Left lung (tissue), 10 donors: Measurements from ENCODE around the gene RPS21. TPM values are rescaled to one million over a fixed set of nuclear protein-coding genes. Genes with fewer than 3 reads are reported as not detected.

ENCODE experiments used
- ATAC-seq: fragments of 200-7000 bp; cut with Tn5 transposase; one replicate; pipeline ENCODE4 v1.9.1; 2020; ENCODE audit warnings: moderate library complexity
- DNase-seq, 4 donors: peaks; one replicate each; pipeline ENCODE4 v3.0.0-alpha.2; 2013 to 2020
- H3K27ac ChIP-seq, 2 donors: fragments of 200-600 bp; sonication (generic) in 1 of 2; one replicate each; pipeline versions ENCODE4 v1.5.0 to v1.8.0; 2020 to 2021
- H3K27me3 ChIP-seq, 2 donors: fragments of 200-600 bp; sonication (generic) in 1 of 2; one replicate each; pipeline versions ENCODE4 v1.5.0 to v1.8.0; 2020 to 2021
- H3K36me3 ChIP-seq, 2 donors: fragments of 200-600 bp; sonication (generic) in 1 of 2; one replicate each; pipeline versions ENCODE4 v1.5.0 to v1.8.0; 2020 to 2021
- H3K4me1 ChIP-seq, 2 donors: fragments of 200-600 bp; one replicate each; pipeline ENCODE4 v1.8.0; 2021
- H3K4me3 ChIP-seq, 2 donors: fragments of 200-600 bp; sonication (generic) in 1 of 2; one replicate each; pipeline versions ENCODE4 v1.5.0 to v1.8.0; 2020 to 2021; ENCODE audit warnings: mild to moderate bottlenecking in 1 of 2
- H3K9me3 ChIP-seq, 2 donors: fragments of 200-600 bp; sonication (generic) in 1 of 2; one replicate each; pipeline versions ENCODE4 v1.5.0 to v1.8.0; 2020 to 2021
- CTCF ChIP-seq, 2 donors: fragments of 200-600 bp; sonication (generic) in 1 of 2; IDR thresholded peaks; one replicate each; pipeline versions ENCODE4 v1.5.0 to v1.8.0; 2021; ENCODE audit warnings: antibody characterized with exemption in 2 of 2
- intact Hi-C, 2 donors: fragments of 100-400 bp; cut with DNase I; formaldehyde crosslinking; loops; one replicate each; pipeline versions ENCODE4 v1.11.2 to v1.14.2; 2022
- polyA plus RNA-seq, 6 donors: library from polyadenylated mRNA; unstranded; fragments of 120-200 nt; gene quantifications; one replicate each; pipeline ENCODE4 v1.2.1, GENCODE V29; 2013; ENCODE audit not compliant: insufficient read length in 6 of 6
- total RNA-seq, 2 donors: library from RNA; stranded (reverse); fragmentation: NEBNext Ultra II Directional; extraction: Animal tissue kit (Norgen Biotek cat#: 25700); gene quantifications; one replicate each; pipeline ENCODE4 v1.2.1, GENCODE V29; 2021
- donor health status: DM: no; HTN: yes; CAD: no.
- donor health status: DM: no; HTN: no; CAD: no.

Gene RPS21
- total and polyA plus RNA-seq, 8 donors, result 928 to 1,176 (median 1,013) TPM

DNA sequence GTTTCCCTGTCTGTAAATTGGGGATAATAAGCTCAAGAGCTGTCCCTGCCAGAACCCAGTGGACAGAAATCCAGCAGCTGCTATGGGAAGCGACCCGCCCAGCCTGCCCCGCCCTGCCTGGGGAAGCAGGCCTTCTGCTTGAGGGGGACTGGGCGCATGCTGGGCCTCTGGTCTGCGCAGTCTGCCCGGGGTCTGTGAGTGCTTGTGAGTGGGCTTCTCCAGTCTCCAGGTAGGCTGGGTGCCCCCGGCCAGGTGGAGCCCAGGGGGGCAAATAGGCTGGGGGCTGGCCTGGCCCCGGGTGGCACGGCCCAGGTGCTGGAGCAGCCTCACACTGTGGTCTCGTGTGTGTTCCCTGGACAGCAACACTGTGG is 41.1 kb downstream of the RPS21 start:
- Histone ChIP-seq H3K36me3 (no peaks in the 10 kb centered on the region), H3K27ac (peak overlapping the region; percentile 13 to 26), H3K9me3 (no peaks in the 10 kb centered on the region), H3K27me3 (peaks cover 0 to 50% of the 10 kb centered on the region in 2 donors), H3K4me3 (no peak overlapping the region), H3K4me1 (peaks cover 6 to 8% of the 10 kb centered on the region in 2 donors)
- ATAC-seq (peak; percentile 14), DNase-seq (no peak)
- no peak for TF ChIP-seq CTCF (IDR thresholded peaks at IDR 0.05)
- intact Hi-C loops, result no loop called here

GRCh38 chr20:62428396-62429295 is 41.7 kb downstream of the RPS21 start:
- Histone ChIP-seq H3K4me1 (peaks cover 6 to 8% of the 10 kb centered on the region in 2 donors), H3K27ac (no peak overlapping the region), H3K27me3 (peaks cover 0 to 49% of the 10 kb centered on the region in 2 donors), H3K4me3 (no peak overlapping the region), H3K36me3 (no peaks in the 10 kb centered on the region), H3K9me3 (no peaks in the 10 kb centered on the region)
- intact Hi-C loops, result no loop called here
- ATAC-seq (no peak), DNase-seq (no peak)
- no peak for TF ChIP-seq CTCF (IDR thresholded peaks at IDR 0.05)

DNA sequence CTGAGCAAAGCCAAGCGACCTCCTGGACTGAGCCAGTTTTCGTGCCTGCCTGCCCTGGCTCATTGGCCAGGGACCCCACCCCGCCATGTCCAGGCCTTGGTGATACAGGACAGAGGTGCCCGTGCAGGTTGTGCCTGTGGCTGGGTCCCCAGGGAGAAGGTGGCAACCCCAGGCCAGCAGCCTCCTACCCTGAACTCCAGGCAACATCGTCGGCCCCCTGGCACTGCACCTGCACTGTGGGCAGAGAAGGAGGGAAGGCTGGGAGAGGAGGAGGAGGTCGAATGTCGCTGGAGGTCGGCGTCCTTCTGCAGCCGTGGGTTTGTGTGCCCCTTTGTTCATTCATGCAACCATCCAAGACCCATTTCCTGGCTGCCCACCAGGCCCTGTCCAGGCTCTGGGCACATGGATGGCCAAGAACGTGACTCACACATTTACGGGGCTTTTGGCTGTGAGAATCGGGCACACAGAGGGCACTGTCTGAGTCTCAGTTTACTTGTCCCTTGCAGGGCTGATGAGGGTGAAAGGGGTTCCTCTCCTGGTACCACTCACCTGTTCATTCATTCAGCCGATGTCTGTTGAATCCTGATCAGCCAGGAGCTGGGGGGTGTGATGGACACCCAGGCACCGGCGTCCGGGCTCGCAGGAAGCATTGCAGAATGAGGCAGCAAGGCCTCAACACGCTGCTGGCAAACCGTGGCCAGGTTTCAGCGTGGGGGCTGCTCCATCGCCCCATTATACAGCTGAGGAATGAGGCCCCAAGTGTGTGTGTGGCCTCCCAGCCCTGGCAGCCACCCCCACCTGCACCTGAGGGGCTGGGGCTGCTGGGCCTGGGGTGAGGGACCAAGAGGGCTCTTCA is 42.8 kb downstream of the RPS21 start:
- Histone ChIP-seq H3K36me3 (no peaks in the 10 kb centered on the region), H3K9me3 (no peaks in the 10 kb centered on the region), H3K27me3 (peaks cover 0 to 48% of the 10 kb centered on the region in 2 donors), H3K4me3 (no peak overlapping the region), H3K4me1 (peaks cover 6 to 8% of the 10 kb centered on the region in 2 donors), H3K27ac (no peak overlapping the region)
- ATAC-seq (no peak), DNase-seq (no peak)
- intact Hi-C loops, result no loop called here
- TF ChIP-seq CTCF (IDR thresholded peaks at IDR 0.05), result no peak

- Histone ChIP-seq H3K4me3 (no peak overlapping the region), H3K4me1 (peaks cover 6 to 8% of the 10 kb centered on the region in 2 donors), H3K9me3 (no peaks in the 10 kb centered on the region), H3K27ac (no peak overlapping the region), H3K27me3 (peaks cover 0 to 51% of the 10 kb centered on the region in 2 donors), H3K36me3 (no peaks in the 10 kb centered on the region)
- TF ChIP-seq CTCF (IDR thresholded peaks at IDR 0.05), result no peak
- intact Hi-C loops, result no loop called here
- ATAC-seq (no peak), DNase-seq (no peak)
These were observed 43.5 kb downstream of the RPS21 start for GRCh38 chr20:62430311-62430853.
